Pancreas (tissue), 10 donors: ENCODE measurements around the gene OR51T1. TPM values are rescaled to one million over a fixed set of nuclear protein-coding genes. Genes with fewer than 3 reads are reported as not detected.

Experiments
- ATAC-seq, 4 donors: fragments of 200-7000 bp; cut with Tn5 transposase; one replicate each; pipeline versions ENCODE4 v1.8.0 to v1.9.1; 2020; ENCODE audit warnings: mild to moderate bottlenecking in 4 of 4, moderate library complexity in 4 of 4
- DNase-seq, 6 donors: peaks; one replicate each; pipeline ENCODE4 v3.0.0-alpha.2; 2020
- FAIRE-seq: peaks from 2 replicates; lab custom pipeline; 2012; peaks lifted over from hg19 to GRCh38; lab: Jason Lieb, UNC
- H3K27ac ChIP-seq, 4 donors: fragments of 200-600 bp; sonication (generic); 1 replicate in 3 of 4; 2 replicates in 1 of 4; pipeline versions ENCODE4 v1.5.0 to v1.8.0; 2020
- H3K27me3 ChIP-seq, 4 donors: fragments of 200-600 bp; one replicate each; pipeline ENCODE4 v1.8.0; 2021
- H3K36me3 ChIP-seq, 3 donors: fragments of 200-600 bp; sonication (generic) in 1 of 3; one replicate each; pipeline versions ENCODE4 v1.5.0 to v1.8.0; 2020 to 2021
- H3K4me1 ChIP-seq, 3 donors: fragments of 200-600 bp; one replicate each; pipeline ENCODE4 v1.8.0; 2021
- H3K4me3 ChIP-seq, 4 donors: fragments of 200-600 bp; sonication (generic) in 2 of 4; one replicate each; pipeline versions ENCODE4 v1.5.0 to v1.8.0; 2020 to 2021
- H3K9me3 ChIP-seq, 4 donors: fragments of 200-600 bp; one replicate each; pipeline ENCODE4 v1.8.0; 2021
- CTCF ChIP-seq, 4 donors: fragments of 200-600 bp; sonication (generic) in 3 of 4; IDR thresholded peaks; one replicate each; pipeline versions ENCODE4 v1.5.0 to v1.8.0; 2021; ENCODE audit warnings: antibody characterized with exemption in 4 of 4
- WGBS, 2 donors: extraction: QIAGEN DNeasy Blood & Tissue Kit; methylation state at CpG; one replicate each; pipeline ENCODE4 v1.1.7; 2013; 5-methylcytosine and 5-hydroxymethylcytosine counted together
- intact Hi-C, 3 donors: fragments of 100-400 bp; cut with DNase I; formaldehyde crosslinking; loops; one replicate each; pipeline versions ENCODE4 v1.11.1 to v1.14.2; 2022
- polyA plus RNA-seq, 2 donors: library from polyadenylated mRNA; stranded (reverse); fragments of 200-250 nt; gene quantifications; one replicate each; pipeline ENCODE4 v1.2.3, GENCODE V29; 2013
- total RNA-seq, 6 donors: library from RNA; stranded (reverse); fragmentation: NEBNext Ultra II Directional in 4 of 6; extraction: Animal tissue kit (Norgen Biotek cat#: 25700) in 4 of 6; gene quantifications; one replicate each; pipeline versions ENCODE4 v1.2.1 to v1.2.4, GENCODE V29; 2021 to 2023
- donor health status: healthy with polysubstance abuse.
- donor health status: DM: no; HTN: no; CAD: no; lungs with moderate emphysema.
- donor health status: DM: no; HTN: no; CAD: no.
- donor health status: control.
- donor health status: control.
- donor health status: Bipolar disorder and iron deficiency.
- donor health status: DM: yes; HTN: yes; CAD: no.
- donor health status: DM: no; HTN: no; CAD: no.
- donor health status: DM: no; HTN: no; CAD: no.
- donor health status: DM: yes; HTN: yes; CAD: no.

The OR51T1 gene
- total and polyA plus RNA-seq, 8 donors, result not detected

GRCh38 chr11:4884361-4884760, 2.7 kb downstream of the OR51T1 start:
- no peak for FAIRE-seq
- no peak for DNase-seq
- no peak overlapping the region for H3K4me3 ChIP-seq
- H3K9me3 ChIP-seq, result no peaks in the 10 kb centered on the region
- H3K27me3 ChIP-seq, result no peaks in the 10 kb centered on the region
- ATAC-seq, result no peak
- no peak for TF ChIP-seq CTCF (IDR thresholded peaks at IDR 0.05)
- 67 to 82% methylated on average over 3 of the region's 3 CpGs for WGBS, 2 donors
- intact Hi-C loops, result no loop called here
- H3K27ac ChIP-seq, result no peak overlapping the region
- H3K36me3 ChIP-seq, result no peaks in the 10 kb centered on the region
- no peaks in the 10 kb centered on the region for H3K4me1 ChIP-seq

- 51 to 63% methylated on average over 3 of the region's 3 CpGs for WGBS, 2 donors
- H3K4me1 ChIP-seq, result no peaks in the 10 kb centered on the region
- H3K27ac ChIP-seq, result no peak overlapping the region
- no peak overlapping the region for H3K4me3 ChIP-seq
- H3K27me3 ChIP-seq, result no peaks in the 10 kb centered on the region
- H3K9me3 ChIP-seq, result no peaks in the 10 kb centered on the region
- ATAC-seq, result no peak
- no peaks in the 10 kb centered on the region for H3K36me3 ChIP-seq
- TF ChIP-seq CTCF (IDR thresholded peaks at IDR 0.05), result no peak
- no peak for DNase-seq
- no peak for FAIRE-seq
- intact Hi-C loops, result no loop called here
Measured at GRCh38 chr11:4886186-4886585, 4.5 kb downstream of the OR51T1 start.

- no peak for FAIRE-seq
- 0% methylated on average over 1 of the region's 1 CpG for WGBS, 2 donors
- no peaks in the 10 kb centered on the region for H3K9me3 ChIP-seq
Measured at GRCh38 chr11:4887591-4887990, 5.9 kb downstream of the OR51T1 start.

GRCh38 chr11:4890279-4890678, 8.6 kb downstream of the OR51T1 start:
- H3K4me1 ChIP-seq, result no peaks in the 10 kb centered on the region
- no peak for TF ChIP-seq CTCF (IDR thresholded peaks at IDR 0.05)
- H3K4me3 ChIP-seq, result no peak overlapping the region
- intact Hi-C loops, result no loop called here
- FAIRE-seq (no peak), ATAC-seq (no peak), DNase-seq (no peak)
- no peaks in the 10 kb centered on the region for H3K36me3 ChIP-seq
- WGBS, 2 donors, result 81 to 83% methylated on average over 2 of the region's 2 CpGs
- H3K27ac ChIP-seq, result no peak overlapping the region
- no peaks in the 10 kb centered on the region for H3K27me3 ChIP-seq
- no peaks in the 10 kb centered on the region for H3K9me3 ChIP-seq

More at GRCh38 chr11:4887591-4887990, 5.9 kb downstream of the OR51T1 start:
- no peaks in the 10 kb centered on the region for H3K36me3 ChIP-seq
- no peak overlapping the region for H3K4me3 ChIP-seq
- no peak for DNase-seq
- ATAC-seq, result no peak
- no peaks in the 10 kb centered on the region for H3K4me1 ChIP-seq
- no peaks in the 10 kb centered on the region for H3K27me3 ChIP-seq
- H3K27ac ChIP-seq, result no peak overlapping the region
- TF ChIP-seq CTCF (IDR thresholded peaks at IDR 0.05), result no peak
- intact Hi-C loops, result no loop called here

- DNase-seq, result no peak
- 81 to 90% methylated on average over 1 of the region's 1 CpG for WGBS, 2 donors
- Histone ChIP-seq H3K27ac (no peak overlapping the region), H3K36me3 (no peaks in the 10 kb centered on the region), H3K27me3 (no peaks in the 10 kb centered on the region), H3K4me1 (no peaks in the 10 kb centered on the region), H3K9me3 (no peaks in the 10 kb centered on the region), H3K4me3 (no peak overlapping the region)
- peak in 1 of 4 donors; percentile 14 for ATAC-seq
- intact Hi-C loops, result no loop called here
- no peak for TF ChIP-seq CTCF (IDR thresholded peaks at IDR 0.05)
- FAIRE-seq, result no peak
Measured at GRCh38 chr11:4891996-4892640, 10.4 kb downstream of the OR51T1 start.
